ENCODE results near the gene TFEB.

Gene TFEB

DNA sequence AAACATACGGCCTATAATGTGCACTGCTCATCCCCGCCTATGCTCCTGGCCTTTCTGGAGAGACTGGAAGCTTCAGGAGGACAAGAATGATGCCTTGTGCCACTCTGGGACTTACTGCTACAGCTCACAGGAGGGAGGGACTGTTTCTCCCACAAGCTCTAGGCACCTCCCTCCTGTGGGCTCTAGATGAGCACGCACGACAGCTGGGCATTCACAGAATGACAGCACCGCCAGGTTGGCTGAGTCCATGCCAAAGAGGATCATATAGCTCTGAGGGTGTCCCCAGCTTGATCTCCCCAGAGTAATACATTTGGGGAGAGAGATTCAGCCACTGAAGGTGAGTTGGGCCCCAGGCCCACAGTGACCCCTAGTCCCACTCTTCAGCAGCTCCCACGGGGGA, 21.9 kb upstream of the TFEB start:
- H3K4me3 ChIP-seq (ENCODE audit: low read length) = no peak overlapping the region
- TF ChIP-seq ZNF274 (IDR thresholded peaks at IDR 0.05; ENCODE audit: low read depth, low read length) = no peak

DNA sequence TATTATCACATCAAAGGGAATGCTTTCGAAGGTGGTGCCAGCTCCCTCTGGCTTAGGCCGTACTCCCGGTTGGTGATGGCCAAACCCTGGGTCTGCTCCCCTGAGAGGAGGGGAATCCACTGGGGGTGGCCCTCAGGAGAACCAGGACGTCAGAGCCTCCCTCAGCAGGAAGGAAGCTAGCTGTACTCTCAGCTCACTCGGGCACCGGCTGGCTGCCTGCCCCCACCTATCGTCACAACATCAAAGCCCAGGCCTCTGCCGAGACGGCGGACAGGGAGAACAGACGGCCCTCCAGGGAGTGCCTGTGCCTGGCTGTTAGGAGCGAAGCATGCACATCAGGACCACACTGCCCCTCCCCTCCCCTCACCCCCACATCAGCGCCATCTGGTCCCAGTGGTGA, 20.9 kb upstream of the TFEB start:
- H3K4me3 ChIP-seq (ENCODE audit: low read length) = no peak overlapping the region
- TF ChIP-seq ZNF274 (IDR thresholded peaks at IDR 0.05; ENCODE audit: low read depth, low read length) = no peak

DNA sequence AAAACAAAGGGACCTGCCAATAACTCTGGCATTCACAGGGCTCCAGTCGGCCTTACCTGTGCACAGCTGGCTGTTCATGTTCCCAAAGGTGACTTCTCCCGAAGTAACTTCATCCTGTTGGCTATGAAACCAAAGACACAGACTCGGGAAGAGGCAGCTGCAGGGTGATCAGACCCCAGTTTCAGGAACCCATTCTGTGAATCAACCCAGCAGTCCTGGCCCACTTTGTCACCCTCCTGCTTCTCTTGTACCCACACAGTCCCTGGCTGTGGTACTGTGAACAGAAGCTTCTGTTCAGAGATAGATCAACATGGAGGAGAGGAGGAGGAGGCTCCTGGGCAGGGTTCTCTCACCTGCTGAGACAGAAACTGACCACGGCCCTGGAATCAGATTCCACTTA, 20.5 kb upstream of the TFEB start:
- no peak overlapping the region for H3K4me3 ChIP-seq (ENCODE audit: low read length)
- TF ChIP-seq ZNF274 (IDR thresholded peaks at IDR 0.05; ENCODE audit: low read depth, low read length) = no peak

DNA sequence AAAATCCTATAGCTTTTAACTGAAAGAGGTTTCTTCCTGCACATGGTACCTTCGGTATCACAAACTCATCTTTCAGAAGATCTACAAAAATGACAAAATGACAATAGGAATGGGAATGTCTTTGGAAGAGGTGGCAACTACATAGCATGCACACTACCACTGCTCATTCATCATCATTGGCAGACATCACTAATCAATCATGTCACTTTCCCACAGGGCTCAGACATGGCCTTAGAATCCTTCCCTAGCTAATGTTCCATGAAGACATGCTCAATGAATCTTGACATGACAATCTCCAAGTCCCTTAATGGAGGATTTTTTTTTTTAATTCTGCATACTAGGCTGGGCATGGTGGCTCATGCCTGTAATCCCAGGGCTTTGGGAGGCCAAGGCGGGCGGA, 15.0 kb upstream of the TFEB start:
- H3K4me3 ChIP-seq (ENCODE audit: low read length) = no peak overlapping the region
- TF ChIP-seq ZNF274 (IDR thresholded peaks at IDR 0.05; ENCODE audit: low read depth, low read length) = no peak

DNA sequence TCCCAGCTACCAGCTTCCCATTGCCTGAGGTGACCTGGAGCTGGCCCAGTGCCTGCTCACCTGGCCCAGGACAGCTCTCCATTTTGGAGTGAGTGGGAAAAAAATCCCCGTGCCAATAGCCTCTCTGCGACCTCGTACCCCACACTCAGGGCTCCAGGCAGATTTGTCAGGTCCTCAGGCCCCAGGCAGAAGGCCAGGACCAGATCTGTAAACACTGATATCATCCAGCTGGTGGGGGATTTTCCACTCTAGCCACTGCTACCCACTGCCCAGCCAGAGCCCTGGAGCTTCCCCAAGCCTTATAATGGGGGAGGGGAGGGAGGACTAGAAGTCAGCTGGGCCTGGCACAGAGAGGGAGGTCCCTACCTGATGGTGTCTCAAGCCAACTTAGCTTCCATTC, 13.1 kb upstream of the TFEB start:
- no peak for TF ChIP-seq ZNF274 (IDR thresholded peaks at IDR 0.05; ENCODE audit: low read depth, low read length)
- no peak overlapping the region for H3K4me3 ChIP-seq (ENCODE audit: low read length)

DNA sequence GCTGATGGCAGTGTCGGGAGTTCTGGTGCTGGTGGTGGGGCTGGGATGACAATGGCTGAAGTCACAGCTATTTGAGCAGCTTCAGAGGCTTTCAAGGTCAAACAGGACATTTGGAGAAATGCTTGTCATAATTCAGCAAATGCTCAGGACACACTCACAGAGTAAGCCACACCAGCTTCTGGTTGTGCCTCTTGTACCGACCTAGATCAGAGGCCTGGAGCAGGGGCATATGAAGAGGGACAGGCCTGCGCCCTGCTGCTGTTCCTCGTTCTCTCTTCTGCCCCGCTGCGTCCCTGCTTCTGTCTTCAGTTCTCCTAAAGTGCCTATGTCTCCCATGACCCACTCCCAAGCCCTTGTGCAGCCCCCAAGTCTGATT, 12.7 kb upstream of the TFEB start:
- TF ChIP-seq ZNF274 (IDR thresholded peaks at IDR 0.05; ENCODE audit: low read depth, low read length) = no peak
- no peak overlapping the region for H3K4me3 ChIP-seq (ENCODE audit: low read length)

DNA sequence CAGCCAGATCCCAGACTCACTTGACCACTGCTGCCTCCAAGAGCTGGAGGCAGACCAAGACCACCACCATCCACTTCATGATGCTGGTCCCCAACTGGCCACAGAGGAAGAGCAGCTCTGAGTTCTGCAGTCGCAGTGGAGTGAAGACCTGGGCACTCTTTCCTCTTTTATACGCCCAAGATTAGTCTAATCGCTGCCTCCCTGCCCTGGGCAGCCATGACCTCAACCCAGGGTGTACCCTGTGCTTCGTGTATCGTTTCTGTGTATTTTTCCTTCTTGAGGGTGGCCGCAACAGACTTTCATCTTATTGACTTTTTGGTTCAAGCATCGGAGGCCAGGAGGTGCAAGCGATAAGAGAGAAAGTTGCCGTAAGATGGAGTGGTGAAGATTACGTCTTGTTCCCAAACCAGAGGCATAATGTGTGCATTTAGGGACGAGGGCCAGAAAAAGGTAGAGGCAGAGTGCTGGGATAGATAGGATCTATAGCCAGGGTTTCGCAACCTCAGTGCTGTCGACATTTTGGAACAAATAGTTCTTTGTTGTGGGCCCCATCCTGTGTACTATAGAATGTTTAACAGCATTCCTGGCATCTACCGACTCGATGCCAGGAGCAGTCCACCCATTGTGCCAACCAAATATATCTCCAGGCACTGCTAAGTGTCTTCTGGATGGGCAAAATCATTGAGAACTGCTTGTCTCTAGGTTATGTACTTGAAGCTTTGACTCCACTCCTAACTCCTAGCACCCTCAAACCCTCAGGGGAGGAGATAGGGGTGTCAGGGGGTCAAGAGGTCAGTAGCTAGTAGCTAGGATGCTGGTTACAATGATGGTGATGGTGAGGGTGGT, 12.1 kb upstream of the TFEB start, which contains the start of gene PGC:
PGC (minus strand) TSS at position 142 of the 846 bp plus-strand sequence; CDS start at position 79, 63 bp downstream.
- no peak for TF ChIP-seq ZNF274 (IDR thresholded peaks at IDR 0.05; ENCODE audit: low read depth, low read length)
- H3K4me3 ChIP-seq (ENCODE audit: low read length) = no peak within 1 kb of the TSS

DNA sequence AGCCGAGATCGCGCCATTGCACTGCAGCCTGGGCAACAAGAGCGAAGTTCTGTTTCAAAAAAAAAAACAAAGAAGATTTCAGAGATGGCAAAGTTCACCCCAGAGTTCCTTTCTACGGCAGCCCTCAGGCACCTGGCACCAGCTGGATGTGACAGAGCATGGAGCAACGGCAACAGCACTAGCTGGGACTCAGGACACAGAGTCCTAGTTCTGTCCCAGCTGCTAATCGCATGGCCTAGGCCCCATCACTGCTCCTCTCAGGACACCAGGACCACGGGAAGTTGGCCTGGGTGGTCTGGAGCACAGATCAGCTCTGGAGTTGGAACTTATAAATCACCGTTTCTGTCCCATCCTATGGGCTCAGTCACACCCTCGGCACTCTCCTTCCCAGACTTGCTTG, 10.7 kb upstream of the TFEB start:
- no peak for TF ChIP-seq ZNF274 (IDR thresholded peaks at IDR 0.05; ENCODE audit: low read depth, low read length)
- H3K4me3 ChIP-seq (ENCODE audit: low read length) = no peak overlapping the region

DNA sequence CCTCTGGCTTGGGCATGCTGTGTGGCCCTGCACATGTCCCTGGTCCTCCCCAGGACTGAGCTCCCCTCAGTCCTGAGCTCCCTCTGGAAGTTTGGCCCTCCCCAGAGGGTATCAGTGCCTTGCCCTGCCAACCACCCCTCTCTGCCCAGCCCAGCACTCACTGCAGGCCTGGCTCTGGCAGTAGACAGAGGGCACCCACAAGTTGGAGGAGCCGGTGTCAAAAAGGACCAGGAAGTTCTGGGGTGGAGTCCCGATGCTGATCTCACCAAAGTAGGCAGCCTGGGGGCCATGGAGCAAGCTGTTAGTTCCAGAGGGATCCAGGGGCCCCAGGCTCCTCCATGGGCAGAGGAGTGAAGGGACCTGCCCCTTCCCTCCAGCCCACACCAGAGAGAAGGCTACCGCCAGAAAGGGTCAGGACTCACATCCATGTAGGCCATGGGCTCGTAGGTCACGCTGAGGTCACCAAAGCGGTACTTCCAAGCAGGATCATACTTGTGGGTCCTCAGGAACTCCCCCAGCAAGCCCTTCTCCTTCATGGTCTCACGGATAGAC, 8.9 kb upstream of the TFEB start:
- no peak overlapping the region for H3K4me3 ChIP-seq (ENCODE audit: low read length)
- TF ChIP-seq ZNF274 (IDR thresholded peaks at IDR 0.05; ENCODE audit: low read depth, low read length) = no peak

DNA sequence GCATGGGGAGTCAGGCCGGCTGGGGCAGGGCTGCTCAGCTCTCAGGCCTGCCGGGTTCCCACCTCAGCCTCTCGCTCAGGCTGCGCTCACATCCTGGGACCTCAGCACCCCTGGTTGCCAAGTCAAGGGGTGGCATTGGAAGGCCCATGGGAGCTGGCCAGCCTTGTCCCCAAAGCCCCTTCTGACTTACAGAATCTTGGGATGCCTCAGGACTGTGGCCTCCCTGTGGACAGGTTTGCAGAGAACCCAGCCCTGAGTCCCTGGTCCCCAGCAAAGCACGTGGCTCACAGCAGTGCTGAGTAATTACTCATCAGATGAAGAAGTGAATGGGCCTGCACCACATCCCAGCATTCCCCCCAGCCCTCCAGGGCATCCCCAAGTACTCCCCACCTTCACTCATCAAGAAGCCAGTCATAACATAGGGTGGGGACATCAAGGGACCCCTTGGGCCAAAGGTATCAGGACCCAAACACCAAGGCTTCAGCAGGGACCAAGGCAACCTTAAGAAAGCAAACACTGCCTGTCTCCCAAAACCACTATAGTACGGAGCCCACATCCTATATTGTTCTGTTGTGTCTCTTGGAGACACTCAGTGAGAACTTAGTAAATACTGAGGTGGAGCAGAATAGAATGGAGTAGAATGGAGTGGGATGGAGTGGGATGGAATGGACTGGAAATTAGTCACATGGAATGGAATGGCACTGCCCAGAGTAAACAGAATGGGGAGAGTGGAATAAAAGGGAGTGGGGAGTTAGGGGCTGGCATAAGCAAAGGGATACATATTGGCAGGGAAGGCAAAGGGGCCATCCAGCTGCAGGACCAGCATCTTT, 8.2 kb upstream of the TFEB start:
- H3K4me3 ChIP-seq (ENCODE audit: low read length) = no peak overlapping the region
- TF ChIP-seq ZNF274 (IDR thresholded peaks at IDR 0.05; ENCODE audit: low read depth, low read length) = no peak

DNA sequence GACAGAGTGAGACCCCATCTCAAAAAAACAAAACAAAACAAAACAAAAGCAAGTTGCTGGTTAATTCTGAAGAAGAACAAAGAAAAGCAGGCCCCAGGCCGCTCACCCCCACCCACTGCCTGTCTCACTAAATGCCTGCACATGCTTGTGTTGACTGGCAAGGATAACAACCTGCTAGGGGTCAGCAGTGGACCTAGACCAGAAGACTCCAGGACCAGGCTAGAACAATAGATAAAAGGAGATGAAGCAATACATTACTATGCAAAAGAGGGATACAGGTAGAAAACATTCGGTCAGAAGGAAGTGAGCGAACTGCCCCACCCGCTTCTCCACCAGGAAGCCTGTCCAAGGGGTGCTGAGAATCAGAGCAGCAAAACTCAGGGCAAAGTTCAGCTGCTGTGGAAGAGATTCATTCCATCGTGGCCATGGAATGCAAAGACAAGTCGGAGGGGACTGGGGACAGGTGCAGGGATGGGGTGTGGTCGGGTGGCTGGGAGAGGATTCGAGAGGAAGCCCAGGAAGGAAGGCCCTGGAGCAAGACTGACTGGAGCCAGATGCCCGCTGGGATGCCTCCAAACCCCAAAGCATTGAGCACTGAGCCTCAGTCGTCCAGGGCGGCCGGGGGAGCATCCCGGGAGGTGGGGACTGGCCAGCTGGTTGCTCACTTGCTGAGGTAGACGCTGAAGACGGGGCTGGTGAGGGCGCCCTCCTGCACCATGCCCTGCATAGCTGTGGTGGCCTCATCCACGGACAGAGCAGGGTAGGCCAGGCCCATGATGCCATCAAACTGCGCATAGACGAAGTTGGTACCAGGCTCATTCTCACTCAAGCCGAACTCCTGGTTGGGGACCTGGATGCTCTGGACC, 6.5 kb upstream of the TFEB start:
- H3K4me3 ChIP-seq (ENCODE audit: low read length) = no peak overlapping the region
- no peak for TF ChIP-seq ZNF274 (IDR thresholded peaks at IDR 0.05; ENCODE audit: low read depth, low read length)

DNA sequence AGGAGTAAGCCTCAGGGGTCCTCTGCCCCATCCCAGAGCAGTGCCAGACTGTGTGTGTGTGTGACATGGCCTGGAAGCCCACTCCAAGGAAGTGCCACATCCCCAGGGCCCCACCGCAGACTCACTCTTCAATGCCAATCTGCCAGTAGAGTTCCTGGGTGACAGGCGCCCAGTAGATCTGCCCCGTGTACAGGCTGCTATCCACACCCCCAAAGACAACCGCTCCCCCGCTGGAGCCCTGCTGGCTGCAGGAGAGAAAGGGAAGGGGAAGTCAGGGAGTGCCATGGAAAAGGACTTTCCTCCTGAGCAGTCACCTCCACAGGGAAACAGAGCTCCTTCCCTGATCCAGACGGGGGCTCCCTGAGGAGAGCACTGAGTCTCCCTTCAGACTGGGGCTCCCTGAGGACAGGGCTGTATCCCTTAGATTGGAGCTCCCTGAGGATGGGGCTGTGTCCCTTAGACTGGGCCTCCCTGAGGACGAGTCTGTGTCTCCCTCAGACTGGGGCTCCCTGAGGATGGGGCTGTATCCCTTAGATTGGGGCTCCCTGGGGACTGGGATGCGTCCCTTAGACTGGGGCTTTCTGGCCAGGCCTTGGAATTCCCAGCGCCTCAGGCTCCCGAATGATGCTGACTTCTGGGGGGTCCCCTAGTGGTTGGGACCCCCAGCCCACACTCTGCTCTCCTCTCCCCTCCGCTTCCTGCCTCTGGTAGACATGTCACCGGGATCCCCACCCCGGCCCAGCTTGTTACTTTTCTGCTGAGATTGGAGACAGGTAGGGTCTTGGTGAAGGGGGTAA, 5.2 kb upstream of the TFEB start:
- H3K4me3 ChIP-seq (ENCODE audit: low read length) = no peak overlapping the region
- no peak for TF ChIP-seq ZNF274 (IDR thresholded peaks at IDR 0.05; ENCODE audit: low read depth, low read length)

DNA sequence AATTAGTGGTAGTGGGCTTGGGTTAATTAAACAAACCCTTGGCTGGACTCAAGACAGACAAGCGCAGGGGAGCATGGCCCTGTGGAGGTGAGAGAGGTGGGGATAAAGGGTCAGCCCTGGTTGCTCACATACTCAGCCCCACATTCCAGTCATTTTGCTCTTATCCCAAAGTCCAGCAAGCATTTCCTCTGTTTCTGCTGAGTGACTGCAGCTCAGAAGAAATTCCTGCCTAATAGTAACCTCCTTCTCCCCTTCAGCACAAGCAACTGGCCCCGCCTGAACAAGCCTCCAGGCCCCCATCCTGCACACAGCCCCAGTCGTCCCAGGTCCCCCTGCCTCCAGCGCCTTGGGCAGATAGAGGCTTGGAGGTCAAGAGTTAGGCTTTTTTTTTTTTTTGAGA, 3.6 kb upstream of the TFEB start:
- H3K4me3 ChIP-seq (ENCODE audit: low read length) = no peak overlapping the region
- no peak for TF ChIP-seq ZNF274 (IDR thresholded peaks at IDR 0.05; ENCODE audit: low read depth, low read length)
